Peyer's patch (tissue), 4 donors: ENCODE measurements around the gene TENT4A.

Experiments
- POLR2A ChIP-seq, 2 donors: fragments of 450-650 bp; IDR thresholded peaks; one replicate each; pipeline ENCODE4 v1.5.1; 2017; ENCODE audit warnings: antibody characterized with exemption in 2 of 2, mild to moderate bottlenecking in 2 of 2, moderate library complexity in 2 of 2
- TF ChIP-seq, protein P1 (sequence below), 6 experiments: fragments of 450-650 bp in 4 of 6; fragments of 200-600 bp in 2 of 6; sonication (generic) in 1 of 6; IDR thresholded peaks; one replicate each; pipeline ENCODE4 v1.5.1; 2017 to 2019; ENCODE audit warnings: antibody characterized with exemption in 6 of 6, mild to moderate bottlenecking in 3 of 6, moderate library complexity in 1 of 6

GRCh38 chr5:6805841-6806240 is 92.6 kb downstream of the TENT4A start:
- TF ChIP-seq, protein P1, sequence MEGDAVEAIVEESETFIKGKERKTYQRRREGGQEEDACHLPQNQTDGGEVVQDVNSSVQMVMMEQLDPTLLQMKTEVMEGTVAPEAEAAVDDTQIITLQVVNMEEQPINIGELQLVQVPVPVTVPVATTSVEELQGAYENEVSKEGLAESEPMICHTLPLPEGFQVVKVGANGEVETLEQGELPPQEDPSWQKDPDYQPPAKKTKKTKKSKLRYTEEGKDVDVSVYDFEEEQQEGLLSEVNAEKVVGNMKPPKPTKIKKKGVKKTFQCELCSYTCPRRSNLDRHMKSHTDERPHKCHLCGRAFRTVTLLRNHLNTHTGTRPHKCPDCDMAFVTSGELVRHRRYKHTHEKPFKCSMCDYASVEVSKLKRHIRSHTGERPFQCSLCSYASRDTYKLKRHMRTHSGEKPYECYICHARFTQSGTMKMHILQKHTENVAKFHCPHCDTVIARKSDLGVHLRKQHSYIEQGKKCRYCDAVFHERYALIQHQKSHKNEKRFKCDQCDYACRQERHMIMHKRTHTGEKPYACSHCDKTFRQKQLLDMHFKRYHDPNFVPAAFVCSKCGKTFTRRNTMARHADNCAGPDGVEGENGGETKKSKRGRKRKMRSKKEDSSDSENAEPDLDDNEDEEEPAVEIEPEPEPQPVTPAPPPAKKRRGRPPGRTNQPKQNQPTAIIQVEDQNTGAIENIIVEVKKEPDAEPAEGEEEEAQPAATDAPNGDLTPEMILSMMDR (IDR thresholded peaks at IDR 0.05), result no peak
- no peak for TF ChIP-seq POLR2A (IDR thresholded peaks at IDR 0.05)
